Activated naive CD4-positive, alpha-beta T cell treated with anti-CD3 and anti-CD28 coated beads, Interleukin-2, amount 10 ng/mL, durations not matched to agents 7 days and 5 days (primary cell): Measurements from ENCODE around the gene BRD3.

Source experiments
- CTCF ChIA-PET: fragments of 350-600 bp; sonication (Branson Sonifier 250); formaldehyde crosslinking; loops from one replicate; lab custom pipeline; 2021; ENCODE audit warnings: antibody characterized with exemption; lab: Charles Lee
- DNase-seq: peaks from one replicate; pipeline ENCODE4 v3.0.0-alpha.2; 2020
- H3K27ac Mint-ChIP-seq: one replicate; pipeline ENCODE4 v1.8.0; 2021; ENCODE audit warnings: mild to moderate bottlenecking, moderate library complexity, mixed read lengths
- H3K27me3 Mint-ChIP-seq: one replicate; pipeline ENCODE4 v1.8.0; 2021; ENCODE audit warnings: mild to moderate bottlenecking, mixed read lengths
- H3K36me3 Mint-ChIP-seq: one replicate; pipeline ENCODE4 v1.8.0; 2021; ENCODE audit warnings: mixed read lengths
- H3K4me1 Mint-ChIP-seq: one replicate; pipeline ENCODE4 v1.8.0; 2021; ENCODE audit warnings: mixed read lengths
- H3K4me3 Mint-ChIP-seq: one replicate; pipeline ENCODE4 v1.8.0; 2021; ENCODE audit warnings: mild to moderate bottlenecking, moderate library complexity, mixed read lengths
- H3K9me3 Mint-ChIP-seq: one replicate; pipeline ENCODE4 v1.8.0; 2021; ENCODE audit warnings: mixed read lengths

BRD3 gene

DNA sequence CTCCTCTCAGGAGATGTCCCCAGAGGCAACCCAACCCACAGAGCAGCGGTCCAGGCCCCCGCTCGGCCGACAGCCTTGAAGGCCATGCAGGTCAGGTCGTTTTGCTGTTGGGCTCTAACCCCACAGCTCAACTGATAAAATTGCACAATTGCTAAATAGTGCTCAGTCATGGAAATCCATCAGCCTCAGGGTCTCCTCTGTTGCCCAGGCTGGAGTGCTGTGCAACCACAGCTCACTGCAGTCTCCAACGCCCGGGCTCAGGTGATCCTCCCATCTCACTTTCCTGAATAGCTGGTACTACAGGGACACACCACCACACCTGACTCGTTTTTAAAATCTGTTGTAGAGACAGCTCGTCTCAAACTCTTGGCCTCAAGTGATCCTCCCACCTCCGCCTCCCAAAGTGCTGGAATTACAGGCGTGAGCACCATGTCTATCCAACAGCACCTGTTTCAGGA, 24.3 kb downstream of the BRD3 start:
- Mint-ChIP-seq H3K4me3 (no peak overlapping the region), H3K27ac (no peak overlapping the region), H3K9me3 (no peaks in the 10 kb centered on the region), H3K4me1 (no peaks in the 10 kb centered on the region), H3K27me3 (no peaks in the 10 kb centered on the region), H3K36me3 (peaks cover 30% of the 10 kb centered on the region)
- CTCF ChIA-PET = no interaction called here
- no peak for DNase-seq

DNA sequence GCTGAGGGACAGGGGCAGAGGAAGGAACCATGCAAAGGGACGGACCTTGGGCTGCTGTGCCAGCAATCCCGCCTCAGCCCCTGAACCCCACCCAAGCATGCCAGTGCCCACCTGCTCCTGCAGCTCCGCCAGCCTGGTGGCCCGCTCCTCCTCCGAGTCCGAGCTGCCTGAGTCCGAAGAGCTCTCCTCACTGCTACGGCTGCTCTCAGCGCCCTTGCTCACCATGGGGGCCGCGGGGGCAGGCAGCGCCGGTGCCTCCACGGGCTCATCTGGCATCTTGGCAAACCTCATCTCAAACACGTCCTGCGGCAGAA, 26.2 kb downstream of the BRD3 start:
- DNase-seq = no peak
- Mint-ChIP-seq H3K4me1 (no peaks in the 10 kb centered on the region), H3K9me3 (no peaks in the 10 kb centered on the region), H3K4me3 (no peak overlapping the region), H3K27ac (no peak overlapping the region), H3K36me3 (peaks cover 37% of the 10 kb centered on the region), H3K27me3 (no peaks in the 10 kb centered on the region)
- CTCF ChIA-PET = no interaction called here

DNA sequence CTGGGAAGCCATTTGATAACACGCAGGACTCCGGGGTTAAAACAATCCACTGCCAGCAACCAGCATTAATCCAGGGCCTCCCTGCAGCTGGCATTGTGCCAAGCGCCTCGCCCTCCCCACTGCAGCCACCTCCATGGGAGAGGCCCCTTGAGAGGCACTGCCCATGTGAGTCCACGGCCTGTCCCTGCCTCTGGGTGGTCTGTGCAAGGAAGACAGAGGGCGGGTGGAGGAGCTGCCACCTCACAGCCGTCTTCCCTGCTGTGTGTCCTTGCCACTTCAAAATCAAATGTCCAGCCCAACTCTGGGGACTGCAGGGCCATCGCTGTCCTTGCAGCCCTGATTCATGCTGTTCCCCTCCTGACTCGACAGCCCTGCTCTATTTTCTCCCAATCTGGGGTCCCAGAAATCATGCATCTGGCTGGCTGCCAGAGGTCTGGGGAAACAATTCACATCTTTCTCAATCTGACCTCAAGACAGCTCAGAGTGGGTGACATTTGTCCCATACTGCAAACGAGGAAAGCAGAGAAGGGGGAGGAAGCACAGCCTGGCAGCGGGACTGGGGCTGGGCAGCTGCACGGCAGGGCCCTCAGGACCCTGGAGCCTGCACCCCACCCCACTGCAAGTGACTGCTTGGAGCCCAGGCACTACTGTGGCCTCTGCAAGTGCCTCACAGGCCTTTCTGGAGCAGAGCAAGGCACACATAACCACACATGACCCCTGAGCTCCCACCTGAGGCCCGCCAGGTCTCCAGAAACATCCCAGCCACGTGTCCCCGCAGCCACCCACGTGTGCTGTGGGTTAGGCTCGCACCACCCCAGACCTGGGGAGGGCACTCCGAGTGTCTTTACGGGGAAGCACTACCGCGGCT, 26.8 kb downstream of the BRD3 start:
- Mint-ChIP-seq H3K36me3 (peaks cover 40% of the 10 kb centered on the region), H3K27me3 (no peaks in the 10 kb centered on the region), H3K9me3 (no peaks in the 10 kb centered on the region), H3K4me1 (no peaks in the 10 kb centered on the region), H3K27ac (no peak overlapping the region), H3K4me3 (no peak overlapping the region)
- DNase-seq = no peak
- CTCF ChIA-PET = no interaction called here

DNA sequence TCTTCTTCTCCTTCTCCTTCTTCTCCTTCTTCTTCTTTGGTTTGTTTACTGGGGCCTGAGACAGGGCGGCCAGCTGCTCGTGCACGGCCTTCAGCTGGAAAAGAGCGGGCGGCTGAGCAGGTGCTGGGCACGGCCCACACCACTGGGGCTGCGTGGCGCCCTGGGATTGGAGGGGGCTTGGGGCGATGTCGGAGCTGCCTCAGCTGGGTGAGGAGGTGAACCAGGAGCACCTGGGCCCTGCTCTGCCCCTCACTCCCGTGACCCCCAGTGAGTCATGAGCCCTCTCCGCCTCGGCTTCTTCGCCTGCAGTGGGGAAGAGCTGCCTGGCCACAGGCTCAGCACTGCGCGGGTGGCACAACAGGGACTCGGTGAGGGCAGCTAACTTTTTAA, 27.7 kb downstream of the BRD3 start:
- Mint-ChIP-seq H3K27me3 (no peaks in the 10 kb centered on the region), H3K4me1 (no peaks in the 10 kb centered on the region), H3K27ac (no peak overlapping the region), H3K4me3 (no peak overlapping the region), H3K36me3 (peaks cover 43% of the 10 kb centered on the region), H3K9me3 (no peaks in the 10 kb centered on the region)
- DNase-seq = no peak
- CTCF ChIA-PET = no interaction called here

DNA sequence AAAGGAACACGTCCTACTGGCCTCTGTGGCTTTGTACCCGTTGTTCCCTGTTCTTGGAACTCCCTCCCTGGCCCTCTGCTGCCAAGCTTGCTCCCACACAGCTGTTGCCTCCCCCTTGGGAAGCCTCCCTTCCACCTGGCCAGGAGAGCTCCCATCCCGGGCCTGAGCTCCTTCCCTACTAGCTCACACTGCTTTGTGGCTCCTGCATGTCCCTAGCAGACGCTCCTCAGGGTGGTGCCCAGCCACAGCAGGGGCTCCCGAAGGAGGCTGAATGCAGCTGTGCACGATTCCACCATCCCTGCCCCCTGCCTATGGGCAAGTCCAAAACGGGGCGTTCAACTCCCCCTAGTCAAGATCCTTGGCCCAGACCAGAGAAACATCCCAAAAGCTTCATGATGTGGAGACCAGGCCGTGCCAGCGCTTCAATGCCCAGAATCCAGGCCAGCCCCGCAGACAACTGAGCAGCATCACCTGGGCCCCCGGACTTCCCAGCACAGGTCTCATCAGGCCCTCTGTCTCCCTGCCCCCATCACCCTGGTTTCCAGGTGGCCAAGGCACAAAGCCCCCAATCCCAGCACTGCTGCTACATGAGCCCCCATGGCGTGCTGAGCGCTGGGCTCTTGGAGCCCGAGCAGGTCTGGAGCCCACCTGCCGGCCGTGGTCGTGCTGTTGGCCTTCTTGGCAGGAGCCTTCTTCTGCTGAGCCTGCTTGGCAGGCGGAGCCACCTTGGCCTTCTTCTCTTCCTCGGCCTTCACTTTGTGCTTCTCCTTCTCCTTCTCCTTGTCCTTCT, 28.2 kb downstream of the BRD3 start:
- peaks cover 45% of the 10 kb centered on the region for H3K36me3 Mint-ChIP-seq
- DNase-seq = no peak
- no peaks in the 10 kb centered on the region for H3K4me1 Mint-ChIP-seq
- no peaks in the 10 kb centered on the region for H3K9me3 Mint-ChIP-seq
- CTCF ChIA-PET = no interaction called here
- H3K4me3 Mint-ChIP-seq = no peak overlapping the region
- no peaks in the 10 kb centered on the region for H3K27me3 Mint-ChIP-seq
- H3K27ac Mint-ChIP-seq = no peak overlapping the region

DNA sequence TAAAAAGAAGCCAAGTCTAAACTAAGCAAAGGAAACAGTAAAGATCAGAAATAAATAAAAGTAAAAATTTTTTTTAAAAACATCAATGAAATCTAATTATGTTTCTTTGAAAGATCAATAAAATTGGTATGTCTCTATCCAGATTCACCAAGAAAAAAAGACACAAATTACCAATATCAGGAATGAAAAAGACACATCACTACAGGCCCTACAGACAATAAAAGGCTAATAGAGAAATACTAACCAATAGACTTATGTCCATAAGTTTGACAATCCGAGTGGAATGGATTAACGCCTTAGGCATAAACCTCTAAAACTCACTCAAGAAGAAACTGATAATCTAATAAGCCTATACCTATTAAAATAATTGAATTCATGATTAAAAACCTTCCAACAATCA, 30.2 kb downstream of the BRD3 start:
- Mint-ChIP-seq H3K36me3 (peaks cover 49% of the 10 kb centered on the region), H3K9me3 (no peaks in the 10 kb centered on the region), H3K27me3 (no peaks in the 10 kb centered on the region), H3K27ac (no peak overlapping the region), H3K4me1 (peaks cover 2% of the 10 kb centered on the region), H3K4me3 (no peak overlapping the region)
- CTCF ChIA-PET = no interaction called here
- no peak for DNase-seq

DNA sequence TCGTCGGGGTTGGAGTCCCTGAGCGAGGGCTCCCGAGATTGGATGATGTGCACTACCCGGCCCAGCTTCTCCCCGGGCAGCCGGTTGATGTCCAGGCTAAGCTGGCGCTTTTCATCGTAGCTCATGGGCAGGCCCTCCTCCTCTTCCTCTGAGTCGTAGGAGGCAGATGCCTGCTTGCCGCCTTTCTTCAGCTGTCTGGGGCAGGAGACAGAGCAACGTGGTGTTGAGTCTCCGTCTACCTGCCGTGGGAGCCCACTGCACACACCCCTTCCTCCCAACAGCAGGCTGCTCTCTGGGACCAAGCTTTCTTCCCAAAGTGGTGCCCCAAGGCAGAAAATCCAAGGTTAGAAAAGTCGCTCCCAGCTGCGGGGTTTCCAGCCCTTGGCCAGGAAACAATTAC, 31.7 kb downstream of the BRD3 start:
- no peak overlapping the region for H3K27ac Mint-ChIP-seq
- CTCF ChIA-PET = no interaction called here

DNA sequence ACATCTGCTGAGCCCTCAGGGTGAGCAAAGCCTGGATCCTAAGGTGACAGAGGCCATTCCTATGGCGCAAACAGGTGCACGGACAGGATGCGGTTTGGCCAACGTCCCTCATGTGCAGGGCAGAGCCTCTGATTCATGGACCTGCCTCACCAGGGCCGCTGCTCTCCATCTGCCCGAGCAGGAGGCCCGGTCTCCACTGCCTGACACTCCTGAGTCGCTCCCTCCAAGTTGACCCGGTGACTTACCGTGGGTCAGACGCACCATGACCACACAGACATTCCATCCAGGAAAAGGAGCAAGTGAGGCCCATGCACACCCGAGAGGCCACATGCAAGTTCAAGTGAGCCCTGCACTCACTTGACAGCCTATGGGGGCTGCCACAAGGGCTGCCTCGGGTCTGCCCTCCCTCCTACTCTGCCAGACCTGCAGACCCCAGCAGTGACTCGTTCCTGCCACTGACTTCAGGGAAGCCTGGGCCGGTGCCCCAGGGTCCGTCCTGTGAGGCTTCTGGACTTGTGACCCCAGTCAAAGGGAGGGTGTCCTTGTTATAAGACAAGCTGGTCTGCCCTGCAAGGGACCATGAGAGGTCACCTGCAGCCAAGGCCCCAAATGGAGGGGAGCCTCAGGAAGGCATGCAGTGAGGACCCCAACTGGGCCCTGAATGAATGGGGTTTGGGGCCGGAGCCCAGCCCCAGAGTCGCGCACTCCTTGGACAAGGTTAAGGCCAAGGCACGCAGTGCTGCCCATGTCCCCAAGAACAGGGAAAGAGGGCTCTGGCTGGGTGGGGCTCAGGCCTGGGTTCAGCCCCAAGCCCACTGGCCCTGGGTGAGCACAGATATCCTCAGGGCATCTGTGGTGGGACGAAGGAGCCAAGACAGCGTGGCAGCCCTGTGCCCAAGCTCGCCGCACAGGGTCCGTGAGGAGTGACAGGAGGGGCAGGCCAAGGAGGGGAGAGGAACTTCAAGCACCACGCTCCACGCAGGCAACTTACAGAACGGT, 32.5 kb downstream of the BRD3 start:
- Mint-ChIP-seq H3K36me3 (peaks cover 48% of the 10 kb centered on the region), H3K27ac (no peak overlapping the region), H3K27me3 (no peaks in the 10 kb centered on the region)

More for the DNA sequence above, 31.7 kb downstream of the BRD3 start:
- Mint-ChIP-seq H3K4me1 (peaks cover 2% of the 10 kb centered on the region), H3K27me3 (no peaks in the 10 kb centered on the region), H3K4me3 (no peak overlapping the region), H3K36me3 (peaks cover 47% of the 10 kb centered on the region), H3K9me3 (no peaks in the 10 kb centered on the region)
- peak; percentile 8 for DNase-seq

DNA sequence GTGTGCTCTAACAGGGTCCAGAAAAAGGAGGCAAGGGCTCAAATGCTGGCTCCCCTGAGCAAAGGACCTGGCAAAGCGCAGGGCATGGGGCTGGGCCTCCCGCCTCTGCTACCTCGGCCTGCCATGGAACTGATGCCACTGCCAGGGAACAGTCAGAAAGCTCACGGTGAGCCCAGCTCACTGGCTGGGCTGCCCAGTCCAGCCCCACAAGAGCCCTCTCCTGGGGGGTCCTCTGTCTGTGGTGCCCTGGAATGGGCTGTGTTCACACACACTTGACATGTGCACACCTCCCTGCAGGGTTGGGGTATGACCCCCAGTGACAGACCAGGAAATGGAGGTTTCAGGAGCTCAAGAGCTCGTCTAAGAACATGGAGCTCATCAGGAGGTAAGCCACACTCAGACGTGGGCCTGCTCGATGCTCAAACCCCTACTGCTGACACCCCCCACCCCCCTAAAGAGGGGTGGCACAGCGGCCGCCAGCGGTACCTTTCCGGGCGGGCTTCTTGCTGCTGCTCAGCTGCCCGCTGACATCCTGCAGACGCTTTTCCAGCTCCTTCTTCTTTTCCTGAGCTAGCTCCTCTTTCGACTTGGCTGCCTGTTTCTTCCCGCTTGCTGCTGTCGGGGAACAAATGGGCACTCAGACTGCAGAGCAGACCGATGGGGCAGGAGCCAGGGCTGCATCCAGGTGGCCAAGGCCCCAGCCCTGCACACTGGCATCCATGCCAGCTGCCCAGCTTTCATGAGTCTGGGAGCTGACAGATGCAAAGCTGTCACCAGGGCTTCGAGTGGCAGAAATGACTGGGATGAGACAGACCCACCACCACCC, 33.4 kb downstream of the BRD3 start:
- Mint-ChIP-seq H3K36me3 (peaks cover 41% of the 10 kb centered on the region), H3K27me3 (no peaks in the 10 kb centered on the region), H3K9me3 (no peaks in the 10 kb centered on the region), H3K4me1 (peaks cover 2% of the 10 kb centered on the region), H3K4me3 (no peak overlapping the region), H3K27ac (no peak overlapping the region)
- peak; percentile 10 for DNase-seq
- CTCF ChIA-PET = interaction anchor here (1.2 kb wide), 1 partner anchor 9 kb away, joined by 3 read pairs; the partner anchor contains the start of gene BRD3OS

More for the DNA sequence above, 32.5 kb downstream of the BRD3 start:
- Mint-ChIP-seq H3K4me3 (no peak overlapping the region), H3K9me3 (no peaks in the 10 kb centered on the region), H3K4me1 (peaks cover 2% of the 10 kb centered on the region)
- DNase-seq = peak; percentile 19
- CTCF ChIA-PET = interaction anchor here (1.2 kb wide), 1 partner anchor 10 kb away, joined by 3 read pairs; the partner anchor contains the start of gene BRD3OS

DNA sequence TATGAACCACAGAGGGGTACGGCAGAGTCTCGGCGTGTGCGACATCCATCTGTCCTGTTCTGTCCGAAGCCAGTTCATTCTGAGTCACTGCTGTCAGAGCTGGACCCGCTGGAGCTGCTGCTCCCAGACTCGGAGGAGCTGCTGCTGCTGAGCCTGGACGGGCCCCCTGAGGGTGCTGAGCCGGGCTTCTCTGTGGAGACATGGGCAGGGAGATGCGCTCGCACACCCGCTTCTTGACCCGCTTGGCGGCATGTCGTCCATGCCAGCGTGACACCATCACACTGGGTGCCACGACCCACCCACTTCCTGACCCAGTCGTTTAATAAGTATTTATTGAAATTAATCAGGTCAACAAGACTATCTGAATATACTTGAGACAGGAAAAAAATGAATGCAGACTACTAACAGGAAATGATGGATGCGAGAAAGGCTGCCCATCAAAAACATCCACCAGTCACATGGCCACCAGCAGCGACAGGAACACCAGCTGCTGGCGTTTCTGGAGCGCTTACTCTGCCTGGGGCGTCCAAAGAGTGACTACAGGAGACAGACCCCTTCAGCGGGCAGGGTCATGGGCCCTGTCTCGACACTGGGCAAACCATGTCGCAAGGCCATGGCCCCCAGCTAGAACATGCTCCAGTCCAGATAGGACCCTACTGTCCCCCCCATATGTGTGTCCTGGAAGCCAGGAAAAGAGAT, 34.2 kb downstream of the BRD3 start:
- Mint-ChIP-seq H3K36me3 (peaks cover 34% of the 10 kb centered on the region), H3K9me3 (no peaks in the 10 kb centered on the region)
- CTCF ChIA-PET = interaction anchor here (1.2 kb wide), 1 partner anchor 8 kb away, joined by 3 read pairs; the partner anchor contains the start of gene BRD3OS

DNA sequence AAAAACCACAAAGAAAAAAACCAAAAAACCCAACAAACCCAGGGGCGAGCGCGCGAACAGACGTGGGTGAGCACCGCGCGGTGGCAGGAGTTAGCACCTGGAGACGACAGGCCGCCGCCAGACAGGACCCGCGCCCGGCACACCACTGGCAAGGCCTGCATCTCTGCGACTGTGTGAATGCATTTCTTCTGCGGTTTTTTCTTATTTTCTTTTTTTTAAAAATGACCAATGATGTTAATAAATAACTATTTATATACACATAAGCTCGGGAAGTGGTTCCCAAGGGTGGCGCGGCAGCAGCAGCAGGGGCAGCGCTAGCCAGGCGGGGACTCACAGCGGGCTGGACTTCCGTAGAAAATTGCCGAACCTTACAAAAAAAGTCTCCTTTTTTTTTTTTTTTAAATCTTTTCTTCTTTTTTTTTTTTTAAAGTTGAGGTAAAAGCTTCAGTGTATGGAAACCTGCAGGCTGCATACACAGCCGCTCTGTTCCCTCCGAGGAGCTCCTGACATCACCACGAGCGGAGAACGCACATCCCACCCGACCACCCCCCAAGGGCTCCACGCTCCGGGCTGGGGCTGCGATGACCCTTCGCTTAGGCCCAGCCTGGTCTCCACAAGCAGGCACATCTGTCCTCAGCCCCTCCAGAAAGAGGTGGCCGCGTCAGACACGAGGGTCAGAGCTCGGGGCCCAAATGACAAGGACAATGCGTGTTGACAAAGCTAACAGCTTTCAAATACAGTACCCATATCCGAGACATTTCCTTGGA, 35.2 kb downstream of the BRD3 start:
- H3K27ac Mint-ChIP-seq = no peak overlapping the region
- H3K9me3 Mint-ChIP-seq = no peaks in the 10 kb centered on the region
- H3K4me1 Mint-ChIP-seq = peaks cover 2% of the 10 kb centered on the region
- no peak overlapping the region for H3K4me3 Mint-ChIP-seq
- H3K36me3 Mint-ChIP-seq = peaks cover 32% of the 10 kb centered on the region
- DNase-seq = peak; percentile 12
- CTCF ChIA-PET = no interaction called here
- H3K27me3 Mint-ChIP-seq = no peaks in the 10 kb centered on the region

More for the DNA sequence above, 34.2 kb downstream of the BRD3 start:
- Mint-ChIP-seq H3K4me1 (peaks cover 2% of the 10 kb centered on the region), H3K4me3 (no peak overlapping the region), H3K27ac (no peak overlapping the region), H3K27me3 (no peaks in the 10 kb centered on the region)
- DNase-seq = peak; percentile 19

DNA sequence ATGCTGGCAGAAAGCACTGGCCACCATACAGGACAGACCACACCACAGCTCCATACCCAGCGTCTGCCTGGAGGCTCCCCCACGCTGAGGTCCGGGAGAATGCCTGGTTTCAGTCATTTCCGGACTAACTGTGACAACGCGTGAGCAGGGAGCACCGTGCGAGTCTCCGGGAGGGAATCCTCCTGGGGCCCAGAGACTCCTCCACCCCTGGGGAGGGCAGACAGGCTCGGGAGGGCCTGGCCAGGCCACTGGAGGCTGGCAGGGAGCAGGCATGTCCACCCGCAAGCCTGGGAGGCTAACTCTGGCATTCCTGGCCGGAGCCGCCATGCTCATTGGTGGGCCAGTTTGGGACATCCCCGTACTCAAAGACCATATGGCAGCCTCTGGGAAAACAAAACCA, 36.0 kb downstream of the BRD3 start:
- peaks cover 30% of the 10 kb centered on the region for H3K36me3 Mint-ChIP-seq
- CTCF ChIA-PET = no interaction called here
- no peak overlapping the region for H3K4me3 Mint-ChIP-seq
- H3K4me1 Mint-ChIP-seq = peaks cover 6% of the 10 kb centered on the region
- peak; percentile 8 for DNase-seq
- H3K9me3 Mint-ChIP-seq = no peaks in the 10 kb centered on the region
- no peaks in the 10 kb centered on the region for H3K27me3 Mint-ChIP-seq
- H3K27ac Mint-ChIP-seq = no peak overlapping the region
